ENCODE data around the gene PGM5. TPM values are rescaled to one million over a fixed set of nuclear protein-coding genes. Genes with fewer than 3 reads are reported as not detected.

Gene PGM5
- total and polyA plus RNA-seq, 2 of the 4 experiments (the other 2 are of a cell fraction) = 8.3 to 14.7 TPM

GRCh38 chr9:68506551-68506950 lies 150.1 kb downstream of the PGM5 start:
- Histone ChIP-seq H2AK5ac (ENCODE audit: low read depth, low read length) (no peak overlapping the region), H3K4me2 (ENCODE audit: low read depth, low read length) (no peak overlapping the region), H3K56ac (ENCODE audit: extremely low read depth, insufficient read depth, low read length) (no peak overlapping the region), H3K4ac (ENCODE audit: low read depth, low read length) (no peak overlapping the region), H3K9me3 (ENCODE audit: control insufficient read depth, insufficient read depth, low read length) (no peaks in the 10 kb centered on the region), H3K27me3 (ENCODE audit: control insufficient read depth, insufficient read depth, low read length) (no peaks in the 10 kb centered on the region), H2BK20ac (ENCODE audit: low read depth, low read length) (no peak overlapping the region), H3K9me1 (ENCODE audit: insufficient read depth, low read length) (no peaks in the 10 kb centered on the region), H4K20me1 (ENCODE audit: insufficient read depth, low read length) (no peaks in the 10 kb centered on the region), H4K91ac (ENCODE audit: insufficient read depth, low read depth, low read length) (no peak overlapping the region), H3K79me1 (ENCODE audit: low read depth in 1 of 2, low read length in 2 of 2) (no peaks in the 10 kb centered on the region), H3K4me1 (ENCODE audit: control insufficient read depth, insufficient read depth, low read length) (peaks cover 2% of the 10 kb centered on the region; the same call in 1 of the 2 replicates), H4K8ac (ENCODE audit: low read depth in 2 of 2, low read length in 2 of 2) (no peak overlapping the region), H3K9ac (ENCODE audit: low read depth, low read length) (no peak overlapping the region), H2BK120ac (ENCODE audit: low read depth, low read length) (no peak overlapping the region), H2BK5ac (ENCODE audit: low read depth, low read length, poor library complexity, severe bottlenecking) (no peak overlapping the region), H3K23ac (ENCODE audit: low read depth, low read length) (no peak overlapping the region), H3K36me3 (ENCODE audit: control insufficient read depth, insufficient read depth, low read length) (no peaks in the 10 kb centered on the region), H3K27ac (ENCODE audit: insufficient read depth, low read length) (no peak overlapping the region), H3K14ac (replicated peaks; ENCODE audit: low read depth, low read length) (no peak overlapping the region), H3K18ac (ENCODE audit: low read depth, low read length) (no peak overlapping the region), H2AFZ (replicated peaks; ENCODE audit: low read length, poor library complexity) (no peak overlapping the region), H2AK9ac (replicated peaks; ENCODE audit: low read depth, low read length, poor library complexity) (no peak overlapping the region), H3K4me3 (ENCODE audit: insufficient read depth, low read depth, low read length) (no peak overlapping the region), H4K5ac (ENCODE audit: low read depth, low read length) (no peak overlapping the region), H2BK15ac (ENCODE audit: low read depth, low read length) (no peak overlapping the region)
- ChIA-PET POLR2A (ENCODE audit: unreplicated experiment) (no interaction called here), CTCF (interaction anchor here (0.7 to 1.5 kb wide), 3 partner anchors 9 to 163 kb away, joined by 3 to 4 read pairs (median 3); no protein-coding TSS in a partner anchor)
- ATAC-seq (ENCODE audit: low read depth) = no peak
- DNase-seq = no peak
- no TSS peak for BruUV-seq (replicated peaks)
- dilution Hi-C loops (cut with HindIII; ENCODE audit: low sequenced_read_pairs, unreplicated experiment) = no loop called here
- WGBS, 2 experiments (ENCODE audit: extremely low coverage in 2 of 2, insufficient read length in 1 of 2) = no CpG with 5 or more reads among the region's 1 CpG
- no peak for TF ChIP-seq NFE2L2 (IDR thresholded peaks at IDR 0.05; ENCODE audit: low read depth, low read length)
- no peak for TF ChIP-seq MAZ (IDR thresholded peaks at IDR 0.05; ENCODE audit: borderline replicate concordance, low read depth, low read length)
- TF ChIP-seq USF2 (IDR thresholded peaks at IDR 0.05; ENCODE audit: low read depth, low read length) = no peak
- intact Hi-C loops (cut with micrococcal nuclease) = loop anchor here (2.0 to 5.0 kb wide), 3 partner anchors 66 to 164 kb away; partner anchors contain the start of gene PGM5
- in situ Hi-C loops (cut with MboI; ENCODE audit: low sequenced_read_pairs) = no loop called here
